GM19099 (cell line): ENCODE data around the gene RNF125.

Experiments used
- POLR2A ChIP-seq: IDR thresholded peaks from 3 replicates; pipeline ENCODE4 v1.6.1; 2011; ENCODE audit warnings: low read depth; ENCODE audit not compliant: insufficient read length; ENCODE audit errors: extremely low read depth

RNF125 gene

GRCh38 chr18:32019251-32019948 lies 775 bp downstream of the RNF125 start:
- TF ChIP-seq POLR2A = no peak

- TF ChIP-seq POLR2A = no peak
Observed at GRCh38 chr18:32021756-32022564, 3.3 kb downstream of the RNF125 start.

- no peak for TF ChIP-seq POLR2A
Observed at GRCh38 chr18:32025744-32026143, 7.1 kb downstream of the RNF125 start.

GRCh38 chr18:32026491-32027086 lies 8.0 kb downstream of the RNF125 start:
- no peak for TF ChIP-seq POLR2A

GRCh38 chr18:32029558-32029957 lies 10.9 kb downstream of the RNF125 start:
- no peak for TF ChIP-seq POLR2A

- TF ChIP-seq POLR2A = no peak
Observed at GRCh38 chr18:32032609-32033008, 14.0 kb downstream of the RNF125 start.

GRCh38 chr18:32036506-32037180 lies 18.0 kb downstream of the RNF125 start:
- TF ChIP-seq POLR2A = no peak

GRCh38 chr18:32037616-32038015 lies 19.0 kb downstream of the RNF125 start:
- TF ChIP-seq POLR2A = no peak

GRCh38 chr18:32040936-32041335 lies 22.3 kb downstream of the RNF125 start:
- no peak for TF ChIP-seq POLR2A

GRCh38 chr18:32042337-32042736 lies 23.7 kb downstream of the RNF125 start:
- no peak for TF ChIP-seq POLR2A

- TF ChIP-seq POLR2A = no peak
Observed at GRCh38 chr18:32048507-32049091, 30.0 kb downstream of the RNF125 start.

- TF ChIP-seq POLR2A = no peak
Observed at GRCh38 chr18:32049393-32050171, 31.0 kb downstream of the RNF125 start.

- no peak for TF ChIP-seq POLR2A
Observed at GRCh38 chr18:32056613-32057358, 38.2 kb downstream of the RNF125 start.
